K562 (cell line): Measurements from ENCODE around the gene SCN1B. TPM values are rescaled to one million over a fixed set of nuclear protein-coding genes. Genes with fewer than 3 reads are reported as not detected.
A peak's percentile ranks its signal among the peaks of the same experiment; 100 is the strongest.
"Not testable (repeated sequence)": the region's sequence is repeated elsewhere in the genome, so short reads cannot be mapped to it uniquely, and the experiment has no call there.

Experiments used
- ATAC-seq: fragments of 200-7000 bp; cut with Tn5 transposase; 3 replicates; pipeline ENCODE4 v1.9.1; 2020; ENCODE audit warnings: moderate library complexity
- BruUV-seq: library from RNA; stranded (reverse); fragments of 400-500 nt; replicated peaks from 2 replicates; lab custom pipeline; 2021; lab: Mats Ljungman, UMichigan
- CTCF ChIA-PET: fragments of 300-600 bp; formaldehyde crosslinking; extraction: SDS; loops from one replicate; lab custom pipeline; 2021; ENCODE audit warnings: low intra/inter-chr PET ratio; lab: Yijun Ruan, JAX
- POLR2A ChIA-PET: fragments of 300-600, 350-650 bp; sonication (Branson Sonifier 250); formaldehyde crosslinking; extraction: SDS; loops from one replicate; lab custom pipeline; 2021; ENCODE audit warnings: antibody characterized with exemption, inconsistent platforms; lab: Yijun Ruan, JAX
- DNase-seq, 4 experiments: peaks; one replicate each; pipeline versions ENCODE4 v3.0.0 to v3.0.0-alpha.2; 2011 to 2018; ENCODE audit warnings: low spot score in 3 of 4, mixed read lengths in 3 of 4; ENCODE audit errors: extremely low read depth in 1 of 4
- FAIRE-seq: peaks from 2 replicates; lab custom pipeline; 2011; peaks lifted over from hg19 to GRCh38; lab: Jason Lieb, UNC
- H2AFZ ChIP-seq: 2 replicates; pipeline ENCODE4 v1.6.0; 2011; ENCODE audit warnings: low read depth, low read length, control low read depth, inconsistent platforms
- H3K27ac ChIP-seq: fragments of 200-600 bp; 3 replicates; pipeline ENCODE4 v1.8.0; 2011; ENCODE audit warnings: low read depth, mild to moderate bottlenecking, control low read depth, inconsistent platforms, low read length, moderate library complexity, mixed read lengths; ENCODE audit errors: extremely low read depth
- H3K27me3 ChIP-seq, 2 experiments: fragments of 300-600 bp in 1 of 2; 2 replicates in 1 of 2; 3 replicates in 1 of 2; pipeline versions ENCODE4 v1.6.0 to v1.8.0; 2011; ENCODE audit warnings: inconsistent platforms in 2 of 2, low read length in 2 of 2, mild to moderate bottlenecking in 1 of 2, mixed read lengths in 1 of 2, moderate library complexity in 1 of 2; ENCODE audit not compliant: control insufficient read depth in 2 of 2, insufficient read depth in 2 of 2
- H3K36me3 ChIP-seq: fragments of 300-600 bp; 3 replicates; pipeline ENCODE4 v1.8.0; 2011; ENCODE audit warnings: mild to moderate bottlenecking, low read length, inconsistent platforms; ENCODE audit not compliant: control insufficient read depth, insufficient read depth
- H3K4me1 ChIP-seq, 2 experiments: fragments of 200-600 bp in 1 of 2; replicated peaks in 1 of 2; 2 replicates in 1 of 2; 3 replicates in 1 of 2; pipeline versions ENCODE4 v1.5.1 to v1.8.0; 2011; ENCODE audit warnings: inconsistent platforms in 2 of 2, low read length in 2 of 2, mild to moderate bottlenecking in 1 of 2, mixed read lengths in 1 of 2, moderate library complexity in 1 of 2; ENCODE audit not compliant: control insufficient read depth in 2 of 2, insufficient read depth in 2 of 2
- H3K4me2 ChIP-seq: 2 replicates; pipeline ENCODE4 v1.6.1; 2011; ENCODE audit warnings: low read length, control low read depth, inconsistent platforms, mixed read lengths; ENCODE audit not compliant: insufficient read depth
- H3K4me3 ChIP-seq: fragments of 200-600 bp; sonication (generic), shearing (Covaris generic); 2 replicates; pipeline ENCODE4 v1.5.1; 2016; ENCODE audit warnings: control low read depth, inconsistent platforms
- H3K79me2 ChIP-seq: fragments of 200-600 bp; 3 replicates; pipeline ENCODE4 v1.8.0; 2011; ENCODE audit warnings: low read length, inconsistent platforms; ENCODE audit not compliant: control insufficient read depth, insufficient read depth
- H3K9ac ChIP-seq, 2 experiments: 2 replicates each; pipeline versions ENCODE4 v1.6.0 to v1.6.1; 2011; ENCODE audit warnings: low read depth in 2 of 2, low read length in 2 of 2, control low read depth in 1 of 2, inconsistent platforms in 1 of 2, mild to moderate bottlenecking in 1 of 2, mixed read lengths in 1 of 2; ENCODE audit not compliant: insufficient read depth in 1 of 2
- H3K9me1 ChIP-seq: one replicate; pipeline ENCODE4 v1.6.0; 2011; ENCODE audit warnings: inconsistent platforms, mild to moderate bottlenecking, low read length, moderate library complexity; ENCODE audit not compliant: control insufficient read depth, insufficient read depth
- H3K9me3 ChIP-seq: replicated peaks from 2 replicates; pipeline ENCODE4 v1.5.1; 2011; ENCODE audit warnings: low read depth, low read length, inconsistent platforms; ENCODE audit not compliant: control insufficient read depth, insufficient read depth
- H4K20me1 ChIP-seq: replicated peaks from 2 replicates; pipeline ENCODE4 v1.6.1; 2011; ENCODE audit warnings: low read length, inconsistent platforms, mixed read lengths; ENCODE audit not compliant: control insufficient read depth, insufficient read depth
- KDM1A ChIP-seq, 2 experiments: fragments of 450-650 bp; IDR thresholded peaks; 2 replicates each; pipeline ENCODE4 v1.6.1; 2016; ENCODE audit warnings: mild to moderate bottlenecking in 2 of 2
- NBN ChIP-seq: fragments of 450-650 bp; IDR thresholded peaks from 2 replicates; pipeline ENCODE4 v1.6.1; 2016; ENCODE audit warnings: low read depth, mild to moderate bottlenecking
- NR1H2 ChIP-seq: sonication (generic); formaldehyde crosslinking; IDR thresholded peaks from 2 replicates; pipeline ENCODE4 v1.4.0; 2020; ENCODE audit warnings: mild to moderate bottlenecking, missing genetic modification reagents
- SUPT5H ChIP-seq: fragments of 450-650 bp; IDR thresholded peaks from 2 replicates; pipeline ENCODE4 v1.6.1; 2016
- WGBS: fragments of 100-300 bp; shearing (Covaris generic); methylation state at CpG from one replicate; pipeline ENCODE4 v1.1.6; 2016; ENCODE audit warnings: low coverage, mixed read lengths; ENCODE audit not compliant: insufficient coverage; ENCODE audit errors: missing lambda C conversion rate; 5-methylcytosine and 5-hydroxymethylcytosine counted together
- in situ Hi-C: fragments of 300-500 bp; cut with MboI; formaldehyde crosslinking; loops from 4 replicates; pipeline ENCODE4 v1.15.0; 2018; ENCODE audit warnings: inconsistent platforms, mixed read lengths
- intact Hi-C: fragments of 100-400 bp; cut with micrococcal nuclease; formaldehyde crosslinking; loops from 2 replicates; pipeline ENCODE4 v1.14.2; 2022
- polyA plus RNA-seq, 8 experiments: library from polyadenylated mRNA; depleted of rRNA in 4 of 8; stranded (reverse) in 5 of 8; unstranded in 3 of 8; fragments of >200 nt; fragmentation: Nextera tagmentation in 2 of 8; fragmentation: Illumina TruSeq in 1 of 8; extraction: Ambion mirVana in 2 of 8; extraction: Trizol in 1 of 8; gene quantifications; 2 replicates each; pipeline versions ENCODE4 v1.2.1 to v1.2.3, GENCODE V29; 2011 to 2014; ENCODE audit warnings: inconsistent platforms in 1 of 8, missing spikeins in 1 of 8
- total RNA-seq, 7 experiments: library from RNA; depleted of rRNA in 6 of 7; stranded (reverse); fragments of >200 nt in 6 of 7; fragmentation: Illumina TruSeq in 2 of 7; extraction: Trizol in 2 of 7; gene quantifications; 2 replicates each; pipeline versions ENCODE4 v1.2.1 to v1.2.3, GENCODE V29; 2011 to 2021; ENCODE audit warnings: low replicate concordance in 1 of 7

Gene SCN1B
- total and polyA plus RNA-seq, 9 of the 15 experiments (the other 6 are each of a cell fraction or from before 2014, with no cell fraction given), result 0.03 to 2.5 (median 0.91) TPM

DNA sequence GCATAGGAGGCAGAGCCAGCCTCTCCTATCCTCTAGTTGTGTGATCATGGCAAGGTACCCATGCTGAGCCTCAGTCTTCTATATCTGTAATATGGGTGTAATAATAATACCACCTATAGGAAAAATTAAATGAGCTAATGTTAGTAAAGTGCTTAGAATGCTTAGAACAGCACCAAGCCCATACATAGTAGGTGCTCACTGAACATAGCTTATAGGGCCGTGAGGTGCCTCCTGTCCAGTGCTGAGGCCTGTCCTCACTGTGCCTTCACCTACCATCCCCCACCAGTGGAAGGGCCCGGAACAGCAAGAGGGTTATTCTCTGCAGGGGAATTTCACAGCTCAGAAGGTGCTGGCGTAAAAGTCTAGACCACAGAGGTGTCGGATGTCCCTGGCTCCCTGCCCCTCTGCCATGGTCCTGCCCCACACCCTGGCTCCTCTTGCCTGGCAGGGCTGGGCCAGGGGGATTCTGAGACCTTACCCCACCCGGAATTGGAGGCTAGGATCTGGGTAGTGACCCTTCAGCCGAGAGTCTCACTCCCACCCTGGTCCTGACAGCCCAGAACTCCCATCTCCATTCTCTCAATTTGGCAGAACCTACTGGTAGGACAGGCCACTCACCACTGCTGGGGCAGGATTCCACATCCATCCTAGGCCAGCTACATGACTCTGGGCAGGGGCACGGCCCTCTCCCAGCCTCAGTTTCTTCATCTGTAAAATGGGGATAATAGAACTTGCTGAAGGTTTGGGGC, 2.2 kb upstream of the SCN1B start (continued):
- peak; percentile 59 to 60 for TF ChIP-seq KDM1A (IDR thresholded peaks at IDR 0.05)
- TF ChIP-seq NBN, result no peak
- peak; percentile 32; the same call in 1 of the 2 replicates for TF ChIP-seq SUPT5H
- no peak for TF ChIP-seq NR1H2 (CRISPR knock-in tag)
- TF ChIP-seq, all 486 proteins: peak for 7

GRCh38 chr19:35028600-35028885, 1.7 kb upstream of the SCN1B start:
- intact Hi-C loops, H3K9ac ChIP-seq, H4K20me1 ChIP-seq, H3K4me3 ChIP-seq, H3K27ac ChIP-seq, FAIRE-seq, ATAC-seq, BruUV-seq, DNase-seq, H3K4me2 ChIP-seq, in situ Hi-C loops, H3K9me1 ChIP-seq, H2AFZ ChIP-seq, H3K9me3 ChIP-seq, CTCF ChIA-PET, H3K79me2 ChIP-seq: not testable (repeated sequence)
- Histone ChIP-seq H3K27me3 (peaks cover 2 to 15% of the 10 kb centered on the region in 2 experiments; a peak in 1 of 5 replicates), H3K36me3 (peaks cover 45% of the 10 kb centered on the region), H3K4me1 (peaks cover 0 to 23% of the 10 kb centered on the region in 2 experiments; a peak in 4 of 5 replicates)
- WGBS, result 78% methylated on average over 3 of the region's 3 CpGs
- POLR2A ChIA-PET, result interaction anchor here (2.1 kb wide), 1 partner anchor 9 kb away, joined by 7 read pairs; no protein-coding TSS in a partner anchor
